Activated CD8-positive, alpha-beta memory T cell treated with anti-CD3 and anti-CD28 coated beads, Interleukin-2, amount 50 U/mL, for 4 hours (primary cell): ENCODE data around the gene RPL9.
"Not testable (repeated sequence)": the region's sequence is repeated elsewhere in the genome, so short reads cannot be mapped to it uniquely, and the experiment has no call there.

Experiments used
- DNase-seq: peaks from one replicate; pipeline ENCODE4 v3.0.0-alpha.2; 2020

Gene RPL9

DNA sequence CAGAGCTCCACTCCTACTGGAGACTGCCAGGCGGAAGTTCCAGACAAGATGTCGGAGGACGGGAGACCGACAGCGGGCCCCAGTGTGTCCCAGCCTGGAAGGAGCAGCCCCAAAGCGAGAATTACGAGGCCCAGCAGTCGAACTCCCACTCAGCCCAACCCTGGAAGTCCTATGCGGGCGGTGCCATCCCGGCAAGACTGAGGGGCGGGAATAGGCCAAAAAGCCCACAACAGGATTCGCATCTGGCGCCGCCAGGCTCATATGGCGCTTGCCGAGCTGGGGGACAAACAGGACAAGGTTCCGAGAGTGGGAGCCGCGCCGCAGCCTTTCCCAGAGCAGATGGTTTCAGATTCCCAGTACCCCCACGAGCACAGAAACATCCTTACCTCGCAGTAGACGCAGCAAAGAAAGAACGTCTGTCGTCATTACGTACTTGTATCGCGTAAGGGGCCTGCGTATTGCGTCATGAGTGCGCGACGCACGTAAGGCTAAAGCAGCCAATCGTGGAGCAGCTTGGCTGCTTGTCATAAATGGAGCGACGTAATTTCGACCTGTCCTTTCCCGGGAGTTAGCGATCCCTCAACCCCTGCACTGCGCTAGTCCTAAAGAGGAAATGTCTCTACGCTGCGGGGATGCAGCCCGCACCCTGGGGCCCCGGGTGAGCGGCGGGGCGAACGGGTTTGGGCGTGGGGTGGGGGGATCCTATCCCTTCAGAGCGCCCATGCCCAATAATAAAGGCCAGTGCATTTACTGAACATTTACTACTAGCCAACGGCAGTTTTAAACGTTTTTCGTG is at the start of gene RPL9, which contains the start of gene LIAS:
TSS of gene RPL9 (minus strand) at position 418 of the 796 bp plus-strand sequence. CDS start 483 bp downstream, outside the sequence.
TSS of gene LIAS (plus strand) at position 552 of the 796 bp plus-strand sequence. CDS start at position 614, 62 bp downstream.
- DNase-seq: peak; percentile 93

DNA sequence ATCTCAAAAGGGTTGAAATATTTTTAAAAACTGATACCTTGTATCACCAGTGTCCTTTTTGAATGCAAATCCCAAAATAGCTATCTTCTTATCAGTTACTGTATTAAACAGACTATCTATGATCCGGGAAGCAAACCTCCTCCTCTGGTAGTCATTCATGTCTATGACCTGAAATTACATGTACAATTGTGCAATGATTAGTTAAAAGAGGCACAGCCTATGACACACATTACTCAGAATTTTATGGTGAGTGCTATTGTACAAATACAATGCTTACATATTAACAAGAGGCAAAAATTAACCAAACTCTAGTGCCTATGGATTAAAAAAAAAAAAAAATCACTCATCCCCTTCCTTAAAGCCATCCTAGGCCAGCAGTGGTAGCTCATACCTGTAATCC is 46.9 kb upstream of the RPL9 start:
- DNase-seq: no peak

DNA sequence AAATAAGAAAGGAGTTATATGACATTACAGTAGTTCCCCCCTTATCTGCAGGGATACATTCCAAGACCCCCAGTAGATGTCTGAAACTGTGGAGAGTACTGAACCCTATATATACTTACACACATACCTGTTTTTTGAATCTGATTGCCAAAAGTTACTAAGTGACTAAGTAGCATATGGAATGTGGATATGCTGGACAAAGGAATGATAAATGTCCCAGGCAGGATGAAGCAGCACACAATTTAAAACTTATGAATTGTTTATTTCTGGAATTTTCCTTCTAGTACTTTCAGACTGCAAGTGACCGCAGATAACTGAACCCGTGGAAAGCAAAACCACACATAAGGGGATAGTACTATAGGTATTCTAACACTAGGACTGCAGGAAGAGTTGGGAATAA is 45.8 kb upstream of the RPL9 start:
- DNase-seq: no peak

DNA sequence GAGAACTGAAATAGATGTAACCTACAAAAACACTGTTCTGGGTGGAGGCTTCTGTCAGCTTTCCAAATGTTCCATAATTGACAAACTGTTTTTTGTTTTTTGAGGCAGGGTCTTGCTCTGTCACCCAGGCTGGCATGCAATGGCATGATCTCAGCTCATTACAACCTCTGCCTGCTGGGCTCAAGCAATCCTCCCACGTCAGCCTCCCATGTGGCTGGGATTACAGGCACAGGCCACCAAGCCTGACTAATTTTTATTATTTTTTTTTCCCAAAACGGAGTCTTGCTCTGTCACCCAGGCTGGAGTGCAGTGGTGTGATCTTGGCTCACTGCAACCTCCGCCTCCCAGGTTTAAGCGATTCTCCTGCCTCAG is 43.9 kb upstream of the RPL9 start:
- DNase-seq: not testable (repeated sequence)

DNA sequence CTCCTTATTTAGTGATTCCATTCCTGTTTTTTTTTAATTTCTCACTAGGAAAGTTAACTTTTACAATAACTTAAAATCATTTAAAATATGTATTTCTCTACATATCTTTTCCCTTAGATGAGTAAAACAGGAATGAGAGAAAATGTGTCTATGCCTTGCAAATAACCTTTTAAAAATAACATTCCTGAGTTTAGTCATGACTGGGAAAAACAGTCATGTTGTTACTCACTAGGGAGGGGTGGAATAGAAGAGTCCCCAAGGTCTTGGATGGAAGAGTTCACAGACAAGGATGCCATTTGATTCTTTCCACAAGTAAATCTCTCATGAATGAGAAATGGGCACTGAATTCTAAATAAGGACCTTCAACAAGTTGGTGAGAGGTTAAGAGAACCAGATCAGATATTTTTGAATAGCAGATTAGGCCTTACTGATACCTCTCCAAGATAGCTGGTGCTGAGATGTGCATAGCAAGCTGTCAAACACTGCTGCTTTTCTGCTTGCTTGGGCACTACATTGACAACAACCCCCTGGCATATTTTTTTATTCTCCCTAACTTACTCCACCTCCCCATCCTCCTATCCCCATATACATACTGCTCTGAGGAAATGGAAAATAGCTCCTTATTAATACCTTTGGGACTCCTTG is 43.4 kb upstream of the RPL9 start:
- no peak for DNase-seq

DNA sequence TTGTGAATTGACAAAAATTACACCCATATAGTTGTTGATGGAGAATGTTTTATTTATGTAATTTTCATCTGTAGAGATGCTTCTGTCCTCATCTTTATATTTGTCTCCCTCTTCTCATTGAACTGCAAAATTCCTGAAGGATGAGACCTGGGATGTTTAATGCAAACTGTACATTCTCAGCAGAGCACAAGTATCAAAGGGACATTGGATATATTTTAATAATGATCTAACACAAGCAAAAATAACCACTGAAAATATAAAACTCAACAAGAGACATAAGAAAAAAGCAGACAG is 40.0 kb upstream of the RPL9 start:
- DNase-seq: no peak

DNA sequence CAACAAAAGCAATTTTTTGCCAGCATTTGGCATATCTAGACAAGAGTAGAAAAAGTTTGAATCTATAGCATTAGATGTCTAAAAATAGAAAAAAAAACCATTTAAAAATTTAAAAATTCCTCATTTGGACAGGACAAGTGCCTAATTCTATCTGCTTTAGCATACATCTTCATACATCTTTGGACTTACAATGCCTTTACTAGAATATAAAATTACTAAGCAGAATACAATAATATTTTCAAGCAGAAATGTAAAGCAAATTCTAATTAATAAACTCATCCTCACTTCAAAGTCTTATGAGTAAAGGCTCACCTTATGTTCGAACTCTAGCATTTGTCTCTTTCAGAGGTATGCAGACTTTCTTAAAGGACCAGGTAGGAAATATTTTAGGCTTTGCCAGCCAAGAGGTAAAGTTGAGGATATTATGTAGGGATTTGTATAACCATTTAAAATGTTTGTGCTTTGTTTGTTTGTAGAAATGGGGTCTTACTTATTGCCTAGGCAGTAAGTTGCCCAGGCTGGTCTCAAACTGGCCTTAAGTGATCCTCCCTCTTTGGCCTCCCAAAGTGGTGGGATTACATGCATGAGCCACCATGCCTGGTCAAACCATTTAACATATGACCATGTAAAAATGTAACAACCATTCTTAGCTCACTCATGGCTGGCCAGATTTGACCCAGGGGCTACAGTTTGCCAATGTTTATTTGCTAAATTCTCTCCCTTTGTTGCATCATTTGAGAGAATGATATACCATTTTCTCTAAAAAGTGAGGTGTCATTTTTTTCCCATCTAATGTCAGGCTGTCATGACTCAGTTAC is 39.4 kb upstream of the RPL9 start:
- DNase-seq: no peak

DNA sequence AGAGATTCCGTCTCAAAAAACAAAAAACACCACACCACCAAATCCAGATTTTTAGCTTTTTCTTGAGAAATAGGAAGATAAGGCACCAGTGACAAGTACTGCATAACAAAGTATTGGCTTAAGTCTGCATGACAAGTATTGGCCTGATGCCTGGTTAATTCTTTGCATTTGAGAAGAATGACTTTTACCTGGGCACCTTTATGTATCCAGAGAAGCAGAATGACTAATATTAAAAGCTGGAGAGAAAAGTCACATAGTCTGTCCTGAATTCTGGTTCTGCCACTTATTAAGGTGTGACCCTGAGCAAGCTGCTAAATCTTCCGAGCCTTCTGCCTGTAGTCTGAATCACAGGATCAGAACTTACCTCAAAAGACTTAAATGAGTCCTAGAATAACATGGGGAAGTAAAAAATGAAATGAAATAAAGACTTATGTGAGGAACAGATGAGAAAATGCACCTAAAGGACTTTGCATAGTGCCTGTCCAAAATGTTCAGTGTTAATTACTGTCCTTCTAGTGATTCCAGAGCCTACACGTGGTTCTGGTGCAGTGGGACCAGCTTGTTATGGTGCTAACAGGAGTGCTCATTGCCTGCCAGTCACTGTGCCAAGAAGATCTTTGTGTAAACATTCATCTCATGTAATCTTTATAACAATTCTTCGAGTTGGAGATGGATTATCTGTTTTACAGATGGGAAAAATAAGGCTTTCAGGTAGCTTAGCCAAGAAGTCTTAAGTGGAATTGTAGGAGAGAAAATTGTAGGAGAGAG is 36.9 kb upstream of the RPL9 start:
- DNase-seq: no peak

DNA sequence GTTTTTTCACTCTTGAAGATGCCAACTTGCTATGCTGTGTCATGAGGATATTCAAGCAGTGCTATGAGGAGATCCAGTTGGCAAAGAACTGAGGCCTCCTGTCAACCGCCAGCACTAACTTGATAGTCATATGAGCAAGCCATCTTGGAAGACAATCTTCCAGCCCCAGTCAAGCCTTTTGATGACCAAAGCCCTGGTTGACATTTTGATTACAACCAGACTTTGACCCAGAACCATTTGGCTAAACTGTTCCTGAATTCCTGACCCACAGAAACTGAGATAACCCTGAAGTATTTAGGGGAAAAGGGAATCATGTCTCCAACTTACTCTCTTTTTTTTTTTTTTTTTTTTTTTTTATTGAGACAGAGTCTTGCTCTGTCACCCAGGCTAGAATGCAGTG is 35.6 kb upstream of the RPL9 start:
- no peak for DNase-seq

DNA sequence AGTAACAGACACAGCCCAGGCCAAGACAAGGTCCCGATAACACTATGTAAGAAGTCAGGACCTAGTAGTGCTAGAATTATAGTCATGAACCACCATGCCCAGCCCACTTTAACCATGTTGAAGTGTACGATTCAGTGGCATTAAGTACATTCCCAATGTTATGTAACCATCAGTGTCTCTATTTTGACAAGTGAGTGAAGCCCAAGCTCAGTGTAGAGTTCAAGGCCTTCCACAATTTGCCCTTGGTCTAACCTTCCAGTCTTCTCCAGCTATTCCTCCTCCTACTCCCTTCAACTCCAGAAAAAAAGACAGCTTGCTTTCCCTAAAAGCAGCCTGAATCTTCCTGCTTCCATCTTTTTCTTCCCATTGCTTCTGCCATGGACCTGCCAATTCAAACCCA is 31.6 kb upstream of the RPL9 start:
- no peak for DNase-seq

DNA sequence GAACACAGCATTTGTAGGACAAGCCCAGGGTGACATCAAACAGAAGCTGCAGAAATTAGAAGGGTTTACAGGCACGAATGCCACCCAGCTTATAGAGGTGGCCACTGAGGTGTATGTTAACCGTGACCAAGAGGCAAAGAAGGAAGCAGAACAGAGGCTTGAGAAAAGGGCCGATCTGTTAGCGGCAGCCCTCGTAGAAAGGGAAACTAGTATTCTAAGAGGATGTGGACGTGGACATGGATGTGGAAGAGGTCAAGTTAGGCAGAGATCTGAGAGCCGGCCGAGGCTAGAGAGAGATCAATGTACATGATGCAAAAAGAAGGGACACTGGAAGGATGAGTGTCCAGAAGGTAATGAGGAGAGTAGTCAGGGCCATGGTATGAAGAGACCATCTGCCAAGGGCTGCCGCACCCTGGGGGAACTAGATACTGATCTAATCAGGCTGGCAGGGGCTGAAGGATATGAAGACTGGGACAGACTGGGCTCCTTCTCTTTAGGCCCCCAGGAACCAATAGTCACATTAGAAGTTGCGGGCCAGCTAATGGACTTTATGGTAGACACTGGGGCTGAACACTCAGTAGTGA is 27.6 kb upstream of the RPL9 start:
- no peak for DNase-seq

DNA sequence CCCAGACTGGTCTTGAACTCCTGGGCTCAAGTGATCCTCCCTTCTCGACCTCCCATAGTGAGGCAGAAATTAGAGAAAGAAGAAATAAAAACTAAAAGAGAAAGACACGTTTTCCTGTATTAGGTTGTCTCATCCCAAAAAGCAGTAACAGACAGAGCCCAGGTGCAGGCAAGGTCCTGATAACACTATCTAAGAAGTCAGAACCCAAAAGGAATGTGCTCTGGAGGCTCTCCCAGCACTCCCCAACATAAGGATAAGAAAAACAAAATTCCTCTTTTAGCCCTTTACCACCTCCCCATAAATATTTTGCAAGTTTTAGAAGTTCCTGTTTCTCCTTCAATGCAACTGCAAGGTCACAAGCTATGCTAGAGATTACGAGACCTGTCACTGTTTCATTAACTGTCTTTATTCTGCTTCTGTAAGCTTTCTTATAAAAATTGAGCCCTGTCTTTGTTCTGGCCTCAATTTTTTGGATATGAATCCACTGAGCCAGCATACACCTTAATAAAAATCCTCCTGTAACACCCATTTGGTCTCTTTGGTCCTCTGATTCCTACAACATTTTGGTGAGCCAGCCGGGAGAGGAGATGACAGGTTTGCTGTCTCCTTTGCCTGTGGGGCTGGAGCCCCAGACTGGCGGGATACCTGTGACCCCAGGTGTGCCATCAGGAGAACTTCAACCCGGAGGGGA is 26.0 kb upstream of the RPL9 start:
- DNase-seq: no peak

DNA sequence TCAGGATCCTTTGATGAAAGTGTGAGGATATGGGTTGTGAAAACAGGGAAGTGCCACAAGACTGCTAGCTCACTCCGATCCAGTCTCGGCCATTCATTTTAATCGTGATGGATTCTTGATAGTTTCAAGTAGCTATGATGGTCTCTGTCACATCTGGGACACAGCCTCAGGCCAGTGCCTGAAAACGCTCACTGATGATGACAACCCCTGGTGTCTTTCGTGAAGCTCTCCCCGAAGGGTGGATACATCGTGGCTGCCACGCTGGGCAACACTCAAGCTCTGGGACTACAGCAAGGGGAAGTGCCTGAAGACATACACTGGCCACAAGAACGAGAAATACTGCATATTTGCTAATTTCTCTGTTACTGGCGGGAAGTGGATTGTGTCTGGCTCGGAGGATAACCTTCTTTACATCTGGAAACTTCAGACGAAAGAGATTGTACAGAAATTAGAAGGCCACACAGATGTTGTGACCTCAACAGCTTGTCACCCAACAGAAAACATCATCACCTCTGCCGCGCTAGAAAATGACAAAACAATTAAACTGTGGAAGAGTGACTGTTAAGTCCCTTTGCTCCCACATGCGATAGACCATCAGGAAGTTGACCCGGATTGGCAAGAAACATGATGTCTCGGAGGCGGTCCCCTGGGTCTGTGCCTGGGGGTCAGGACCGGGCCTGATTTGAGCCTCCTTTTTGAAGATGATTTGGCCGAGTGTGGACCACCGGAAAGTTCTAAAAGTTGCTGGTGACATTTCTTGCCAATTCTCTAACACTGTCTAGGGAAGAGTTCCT is 22.4 kb upstream of the RPL9 start:
- no peak for DNase-seq

DNA sequence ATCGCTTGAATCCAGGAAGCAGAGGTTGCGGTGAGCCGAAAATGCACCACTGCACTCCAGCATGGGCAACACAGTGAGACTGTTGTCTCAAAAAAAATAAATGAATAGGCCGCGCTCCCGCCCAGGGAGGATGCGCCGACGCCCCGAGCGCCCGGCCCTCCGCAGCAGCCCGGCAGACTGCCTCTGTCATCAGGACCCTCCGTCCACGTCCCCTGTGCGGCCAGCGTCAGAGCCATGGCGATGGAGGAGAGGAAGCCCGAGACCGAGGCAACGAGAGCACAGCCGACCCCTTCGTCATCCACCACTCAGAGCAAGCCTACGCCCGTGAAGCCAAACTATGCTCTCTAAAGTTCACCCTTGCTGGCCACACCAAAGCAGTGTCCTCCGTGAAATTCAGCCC is 21.5 kb upstream of the RPL9 start:
- no peak for DNase-seq

DNA sequence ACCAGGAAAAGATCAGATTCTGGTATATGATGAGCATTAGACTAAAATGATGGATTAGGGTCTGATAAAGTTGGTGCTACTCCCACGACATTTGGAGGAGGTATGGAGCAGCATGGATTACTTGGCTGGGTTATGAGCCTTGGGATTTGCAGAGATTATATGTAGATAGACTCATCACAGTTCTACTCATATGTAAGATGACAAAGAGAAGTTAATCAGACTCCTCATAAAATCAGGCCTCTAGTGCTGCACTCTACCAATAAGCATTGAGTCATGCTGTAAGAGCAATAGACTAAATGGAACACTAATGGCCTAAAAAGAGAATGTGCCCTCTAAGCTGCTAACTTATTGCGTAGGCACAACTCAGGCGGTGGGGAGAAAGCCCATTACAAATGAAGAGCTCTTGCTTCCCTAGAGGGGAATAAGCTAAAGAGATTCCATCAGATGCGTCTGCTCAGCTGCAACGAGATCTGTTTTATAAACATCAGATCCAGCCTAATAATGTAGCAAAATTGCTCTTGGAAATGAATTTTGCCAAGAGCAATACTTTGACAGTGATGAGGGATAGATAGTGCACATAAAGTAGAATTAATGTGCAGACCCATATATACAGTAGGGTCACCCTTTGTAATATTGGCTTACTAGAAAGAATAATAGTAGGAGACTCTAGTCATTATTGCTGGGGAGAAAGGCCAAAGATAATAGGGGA is 17.6 kb upstream of the RPL9 start:
- DNase-seq: no peak

DNA sequence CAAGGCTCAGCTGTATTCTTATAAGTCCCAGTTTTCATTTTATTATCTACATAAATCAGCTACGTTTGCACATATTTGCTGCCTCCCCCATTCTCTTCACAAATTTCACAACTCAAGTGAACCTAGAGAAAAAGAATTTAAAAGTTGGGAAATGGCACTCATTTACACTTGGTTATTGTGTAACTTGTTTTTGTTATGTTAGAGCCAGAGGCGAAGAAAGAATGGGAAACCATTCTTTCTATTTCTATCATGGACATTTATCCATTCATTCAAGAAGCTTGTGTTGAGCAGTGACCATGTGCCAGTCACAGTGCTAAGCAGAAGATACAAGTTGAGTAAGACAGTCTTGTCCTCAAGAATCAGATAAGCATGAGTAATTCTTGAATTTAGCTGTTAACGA is 13.7 kb upstream of the RPL9 start:
- DNase-seq: no peak

DNA sequence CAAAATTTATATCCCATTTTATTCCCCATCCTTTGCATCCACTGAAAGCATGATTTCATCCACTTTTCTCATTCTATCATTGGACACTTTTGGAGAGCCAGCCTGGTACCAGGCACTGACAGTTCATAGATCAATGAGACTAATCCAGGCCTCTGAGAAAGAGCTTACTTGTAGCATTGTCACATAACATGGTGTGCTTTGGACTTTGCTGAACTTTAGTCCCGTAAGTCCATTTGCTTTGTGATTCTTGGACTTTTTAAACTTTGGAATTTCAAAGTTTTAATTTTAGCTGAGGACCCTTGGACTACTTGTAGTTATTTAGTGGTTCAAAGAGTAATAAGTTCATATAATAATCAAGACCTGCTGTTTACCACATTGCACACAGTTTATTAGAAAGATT is 11.7 kb upstream of the RPL9 start:
- no peak for DNase-seq

DNA sequence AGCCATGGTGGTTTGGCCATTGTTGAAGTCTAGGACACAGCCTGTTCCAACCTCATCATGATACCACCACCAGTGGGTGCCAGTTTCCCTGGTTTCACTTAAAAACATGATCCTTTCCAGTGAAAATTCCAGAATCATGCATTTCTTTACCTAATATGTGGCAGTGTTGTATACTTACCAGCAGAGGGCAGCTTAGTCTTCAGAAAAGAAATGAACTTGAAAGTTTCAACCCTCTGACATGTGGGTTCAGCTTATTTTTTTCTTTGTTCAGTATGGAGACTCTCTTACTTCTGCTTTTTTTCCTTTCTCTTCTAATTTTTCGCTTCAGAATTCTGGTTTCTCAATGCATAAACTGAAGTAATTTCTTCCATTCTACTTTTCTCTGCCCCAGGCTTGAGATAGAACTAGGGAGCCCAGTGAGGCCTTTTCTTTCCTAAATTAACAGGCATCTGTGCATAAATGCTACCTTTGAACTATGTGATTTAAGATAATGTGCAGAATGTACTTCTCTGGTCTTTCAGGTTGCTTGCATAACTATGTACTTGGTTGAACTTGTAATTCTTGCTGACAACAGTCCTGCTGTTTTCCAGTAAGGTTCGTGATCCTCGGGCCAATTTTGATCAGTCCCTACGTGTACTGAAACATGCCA is 10.8 kb upstream of the RPL9 start:
- DNase-seq: no peak

DNA sequence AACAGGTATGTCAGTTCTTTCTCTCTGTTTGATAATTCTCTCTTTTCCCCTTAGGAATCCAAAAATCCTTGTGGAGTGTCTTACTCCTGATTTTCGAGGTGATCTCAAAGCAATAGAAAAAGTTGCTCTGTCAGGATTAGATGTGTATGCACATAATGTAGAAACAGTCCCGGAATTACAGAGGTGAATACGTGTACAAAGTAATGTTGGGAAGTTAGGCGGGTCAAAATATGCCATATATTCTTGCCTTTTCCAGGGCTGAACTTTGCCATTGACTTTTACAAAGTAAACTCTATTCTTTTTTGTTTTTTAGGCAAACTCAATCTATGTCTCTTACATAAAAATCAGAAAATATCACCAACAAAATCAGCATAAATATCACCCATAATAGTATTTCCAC is 8.7 kb upstream of the RPL9 start:
- DNase-seq: no peak

DNA sequence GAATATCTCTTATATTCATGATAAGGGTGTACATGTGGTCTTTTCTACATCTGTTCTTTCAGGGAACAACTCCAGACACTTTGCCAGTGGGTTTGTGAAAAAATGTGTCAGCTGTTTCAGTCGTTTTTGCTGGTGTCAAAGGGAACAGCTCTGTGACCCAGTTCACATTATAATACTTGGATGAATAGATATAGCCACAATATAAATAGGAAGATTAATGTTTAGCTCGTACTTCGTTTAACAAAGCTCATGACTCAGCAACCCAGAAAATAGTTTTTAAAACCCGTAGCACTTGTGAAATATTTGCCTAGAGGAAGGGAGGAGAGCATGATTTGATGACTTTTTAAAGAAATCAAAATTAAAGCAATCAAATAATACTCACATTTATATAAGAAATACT is 8.0 kb upstream of the RPL9 start:
- DNase-seq: no peak
